HepG2 (cell line): ENCODE data around the gene DPYD. TPM values are rescaled to one million over a fixed set of nuclear protein-coding genes. Genes with fewer than 3 reads are reported as not detected.
A peak's percentile ranks its signal among the peaks of the same experiment; 100 is the strongest.

Experiments used
- ATAC-seq: fragments of 200-7000 bp; cut with Tn5 transposase; 3 replicates; pipeline ENCODE4 v1.9.1; 2020; ENCODE audit warnings: mild to moderate bottlenecking, moderate library complexity
- BruUV-seq: library from RNA; stranded (reverse); fragments of 400-500 nt; replicated peaks from 2 replicates; lab custom pipeline; 2021; lab: Mats Ljungman, UMichigan
- CTCF ChIA-PET: fragments of 300-600 bp; formaldehyde crosslinking; extraction: SDS; loops from one replicate; lab custom pipeline; 2021; ENCODE audit warnings: low total read pairs, inconsistent platforms, low intra/inter-chr PET ratio; lab: Yijun Ruan, JAX
- POLR2A ChIA-PET: fragments of 350-600 bp; sonication (Branson Sonifier 250); formaldehyde crosslinking; loops from one replicate; lab custom pipeline; 2020; ENCODE audit warnings: antibody characterized with exemption, inconsistent platforms; lab: Yijun Ruan, JAX
- DNase-seq: peaks from one replicate; pipeline ENCODE4 v3.0.0-alpha.2; 2015; ENCODE audit warnings: low spot score
- FAIRE-seq: peaks from 3 replicates; lab custom pipeline; 2011; peaks lifted over from hg19 to GRCh38; lab: Jason Lieb, UNC
- H2AFZ ChIP-seq: one replicate; pipeline ENCODE4 v1.6.1; 2011; ENCODE audit warnings: low read length, inconsistent platforms
- H3K27ac ChIP-seq: fragments of 300-600 bp; 3 replicates; pipeline ENCODE4 v1.8.0; 2011; ENCODE audit warnings: mixed run types, mild to moderate bottlenecking, mixed read lengths, low read length, inconsistent platforms; ENCODE audit not compliant: insufficient read depth; ENCODE audit errors: extremely low read length
- H3K27me3 ChIP-seq, 2 experiments: fragments of 200-600 bp in 1 of 2; 2 replicates in 1 of 2; 3 replicates in 1 of 2; pipeline versions ENCODE4 v1.6.0 to v1.8.0; 2011; ENCODE audit warnings: low read length in 2 of 2, mild to moderate bottlenecking in 2 of 2, moderate library complexity in 2 of 2, inconsistent platforms in 1 of 2; ENCODE audit not compliant: insufficient read depth in 2 of 2, control insufficient read depth in 1 of 2
- H3K36me3 ChIP-seq, 2 experiments: fragments of 200-600 bp in 1 of 2; replicated peaks in 1 of 2; 2 replicates in 1 of 2; 3 replicates in 1 of 2; pipeline versions ENCODE4 v1.5.1 to v1.8.0; 2011; ENCODE audit warnings: low read length in 2 of 2, inconsistent platforms in 1 of 2; ENCODE audit not compliant: insufficient read depth in 2 of 2, control insufficient read depth in 1 of 2
- H3K4me1 ChIP-seq: 2 replicates; pipeline ENCODE4 v1.5.1; 2012; ENCODE audit warnings: low read length, inconsistent platforms; ENCODE audit not compliant: insufficient read depth
- H3K4me2 ChIP-seq: 2 replicates; pipeline ENCODE4 v1.6.0; 2011; ENCODE audit warnings: low read depth, low read length, inconsistent platforms
- H3K4me3 ChIP-seq, 3 experiments: fragments of 200-600 bp in 1 of 3; sonication (generic), shearing (Covaris generic) in 1 of 3; replicated peaks in 1 of 3; 2 replicates each; pipeline ENCODE4 v1.5.1; 2011 to 2016; ENCODE audit warnings: low read length in 3 of 3, inconsistent platforms in 2 of 3, low read depth in 2 of 3, mild to moderate bottlenecking in 2 of 3, control low read depth in 1 of 3, mixed read lengths in 1 of 3; ENCODE audit not compliant: insufficient read depth in 1 of 3
- H3K79me2 ChIP-seq: one replicate; pipeline ENCODE4 v1.6.1; 2011; ENCODE audit warnings: low read length, inconsistent platforms; ENCODE audit not compliant: insufficient read depth
- H3K9ac ChIP-seq: 2 replicates; pipeline ENCODE4 v1.6.0; 2011; ENCODE audit warnings: mild to moderate bottlenecking, low read depth, low read length, inconsistent platforms; ENCODE audit not compliant: insufficient read depth
- H3K9me3 ChIP-seq: 2 replicates; pipeline ENCODE4 v1.5.1; 2012; ENCODE audit warnings: mild to moderate bottlenecking, low read length
- H4K20me1 ChIP-seq: 2 replicates; pipeline ENCODE4 v1.6.0; 2011; ENCODE audit warnings: inconsistent platforms, mild to moderate bottlenecking, low read length, moderate library complexity; ENCODE audit not compliant: insufficient read depth
- KDM6A ChIP-seq: IDR thresholded peaks from 2 replicates; pipeline ENCODE4 v1.6.1; 2016; ENCODE audit warnings: low read depth
- KLF6 ChIP-seq: IDR thresholded peaks from 2 replicates; pipeline ENCODE4 v1.8.0; 2016; ENCODE audit warnings: missing biosample characterization, missing genetic modification reagents
- NFKB2 ChIP-seq: sonication (generic); formaldehyde crosslinking; IDR thresholded peaks from 2 replicates; pipeline ENCODE4 v1.4.0; 2020; ENCODE audit warnings: missing genetic modification reagents, borderline replicate concordance
- NFRKB ChIP-seq: fragments of 450-650 bp; IDR thresholded peaks from 2 replicates; pipeline ENCODE4 v1.6.1; 2017
- NR3C1 ChIP-seq: sonication (generic); formaldehyde crosslinking; IDR thresholded peaks from 2 replicates; pipeline ENCODE4 v1.4.0; 2020; ENCODE audit warnings: missing genetic modification reagents
- RBM39 ChIP-seq: fragments of 200-400 bp; formaldehyde crosslinking; IDR thresholded peaks from one replicate; pipeline ENCODE4 v1.6.1; 2018; ENCODE audit warnings: antibody characterized with exemption, mild to moderate bottlenecking, low read depth, low read length; ENCODE audit not compliant: poor library complexity, severe bottlenecking
- SIX1 ChIP-seq: sonication (generic); formaldehyde crosslinking; IDR thresholded peaks from 2 replicates; pipeline ENCODE4 v1.4.0; 2020; ENCODE audit warnings: missing genetic modification reagents, borderline replicate concordance
- SP140L ChIP-seq: sonication (generic); formaldehyde crosslinking; IDR thresholded peaks from 2 replicates; pipeline ENCODE4 v1.4.0; 2020; ENCODE audit warnings: missing genetic modification reagents, borderline replicate concordance
- SUZ12 ChIP-seq: fragments of 150-350 bp; IDR thresholded peaks from 2 replicates; pipeline ENCODE4 v1.6.1; 2014; ENCODE audit warnings: low read depth, low read length
- ZFP1 ChIP-seq: IDR thresholded peaks from 2 replicates; pipeline ENCODE4 v1.6.1; 2016
- ZNF12 ChIP-seq: sonication (generic); formaldehyde crosslinking; IDR thresholded peaks from 2 replicates; pipeline ENCODE4 v1.5.0; 2020; ENCODE audit warnings: missing genetic modification reagents
- ZNF224 ChIP-seq: sonication (generic); formaldehyde crosslinking; IDR thresholded peaks from 2 replicates; pipeline ENCODE4 v1.5.0; 2020; ENCODE audit warnings: mild to moderate bottlenecking, missing genetic modification reagents
- WGBS: methylation state at CpG from one replicate; pipeline ENCODE4 v1.1.6; 2017; ENCODE audit warnings: low lambda C conversion rate; 5-methylcytosine and 5-hydroxymethylcytosine counted together
- in situ Hi-C: cut with HindIII; loops from 2 replicates; pipeline ENCODE4 v1.10.0; 2017; ENCODE audit warnings: low pct_unique_long_range_greater_than_20kb; ENCODE audit not compliant: extremely low pct_ligation_motif_present
- intact Hi-C: fragments of 100-400 bp; cut with micrococcal nuclease; formaldehyde crosslinking; loops from one replicate; pipeline ENCODE4 v1.10.0; 2022; ENCODE audit not compliant: unreplicated experiment
- polyA plus RNA-seq, 8 experiments: library from polyadenylated mRNA; depleted of rRNA in 3 of 8; stranded (reverse) in 7 of 8; unstranded in 1 of 8; fragments of >200 nt; fragmentation: Illumina TruSeq in 4 of 8; extraction: Trizol in 4 of 8; gene quantifications; 2 replicates each; pipeline versions ENCODE4 v1.2.1 to v1.2.3, GENCODE V29; 2011 to 2016; ENCODE audit warnings: low read depth in 4 of 8, missing spikeins in 1 of 8, mixed read lengths in 1 of 8; ENCODE audit not compliant: insufficient read depth in 1 of 8
- total RNA-seq, 5 experiments: library from RNA; depleted of rRNA; stranded (reverse); fragments of >200 nt; fragmentation: Illumina TruSeq; extraction: Trizol; gene quantifications; 2 replicates each; pipeline ENCODE4 v1.2.3, GENCODE V29; 2016; ENCODE audit warnings: low read depth in 1 of 5
- TF ChIP-seq, protein P1 (sequence below): sonication (generic); formaldehyde crosslinking; IDR thresholded peaks from 2 replicates; pipeline ENCODE4 v1.8.1; 2022; ENCODE audit warnings: mild to moderate bottlenecking, missing genetic modification reagents
- TF ChIP-seq, protein P2 (sequence below): sonication (generic); formaldehyde crosslinking; IDR thresholded peaks from 2 replicates; pipeline ENCODE4 v1.5.1; 2020; ENCODE audit warnings: mild to moderate bottlenecking, missing genetic modification reagents, borderline replicate concordance
- TF ChIP-seq, protein P3 (sequence below): sonication (generic); formaldehyde crosslinking; conservative IDR thresholded peaks from 2 replicates; pipeline ENCODE4 v1.8.1; 2023; ENCODE audit warnings: missing genetic modification reagents
- TF ChIP-seq, protein P4 (sequence below): sonication (generic); formaldehyde crosslinking; IDR thresholded peaks from 2 replicates; pipeline ENCODE4 v1.5.0; 2020; ENCODE audit warnings: mild to moderate bottlenecking, missing genetic modification reagents

DPYD gene
- total and polyA plus RNA-seq, 2 of the 13 experiments (the other 11 are each of a cell fraction or from before 2014, with no cell fraction given): 1.3 to 3.4 TPM

DNA sequence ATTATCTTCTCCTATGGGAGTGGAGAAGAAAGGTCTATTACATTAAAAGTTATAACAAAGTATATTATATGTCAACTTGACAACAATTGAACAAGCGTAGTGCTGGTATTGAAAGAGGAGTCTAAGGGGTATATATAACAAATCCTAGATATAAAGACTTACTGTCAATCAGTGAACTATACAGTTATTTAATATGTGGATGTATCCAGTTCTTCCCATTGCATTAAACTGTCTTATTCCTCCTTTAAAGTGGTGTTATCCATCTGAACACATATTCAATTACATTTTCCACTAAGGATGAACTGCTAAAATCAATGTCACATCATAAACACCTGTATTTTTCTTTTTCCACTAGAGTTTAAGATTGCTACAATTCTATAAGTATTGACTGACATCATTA is 438.8 kb downstream of the DPYD start (continued):
- no peak for TF ChIP-seq KLF6 (CRISPR knock-in tag)
- no peak for TF ChIP-seq NFKB2
- no peak for TF ChIP-seq SP140L (CRISPR knock-in tag)

DNA sequence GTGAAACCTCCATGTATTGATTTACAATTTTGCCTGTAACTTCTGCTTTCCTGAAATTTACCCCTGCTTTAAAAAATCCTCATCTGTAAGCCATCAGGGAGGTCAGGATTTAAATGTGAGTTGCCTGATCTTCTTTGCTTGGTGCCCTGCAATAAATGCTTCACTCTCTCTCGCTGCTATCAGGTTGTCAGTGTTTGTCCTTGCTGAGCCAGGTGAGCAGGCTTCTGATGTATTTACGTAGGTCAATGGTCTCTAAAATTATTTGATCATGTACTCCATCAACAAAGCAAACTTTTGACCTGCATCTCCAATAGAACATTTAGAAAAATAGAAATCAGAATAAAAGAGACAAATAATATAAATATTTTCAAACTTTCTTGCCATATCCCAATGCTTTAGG is 453.4 kb downstream of the DPYD start:
- no peak for DNase-seq
- Histone ChIP-seq H3K79me2 (no peaks in the 10 kb centered on the region), H3K27me3 (no peaks in the 10 kb centered on the region), H4K20me1 (no peaks in the 10 kb centered on the region), H3K36me3 (no peaks in the 10 kb centered on the region), H3K9ac (no peak overlapping the region), H3K4me1 (0 out of 2 replicates have a peak, but pooled peaks cover 5% of the 10 kb centered on the region), H3K4me3 (0 out of 6 replicates have a peak overlapping the region, but pooled peaks of 1 of the 3 experiments have one; percentile 26), H3K27ac (peak overlapping the region; percentile 32), H3K4me2 (peak overlapping the region; percentile 13), H3K9me3 (peaks cover 54% of the 10 kb centered on the region; the same call in 1 of the 2 replicates), H2AFZ (peak overlapping the region; percentile 44)
- 15% methylated on average over 2 of the region's 2 CpGs for WGBS
- intact Hi-C loops (no loop called here), in situ Hi-C loops (no loop called here)
- CTCF ChIA-PET: no interaction called here
- no TSS peak for BruUV-seq
- POLR2A ChIA-PET: no interaction called here
- no peak for ATAC-seq
- no peak for FAIRE-seq
- TF ChIP-seq, protein P1, sequence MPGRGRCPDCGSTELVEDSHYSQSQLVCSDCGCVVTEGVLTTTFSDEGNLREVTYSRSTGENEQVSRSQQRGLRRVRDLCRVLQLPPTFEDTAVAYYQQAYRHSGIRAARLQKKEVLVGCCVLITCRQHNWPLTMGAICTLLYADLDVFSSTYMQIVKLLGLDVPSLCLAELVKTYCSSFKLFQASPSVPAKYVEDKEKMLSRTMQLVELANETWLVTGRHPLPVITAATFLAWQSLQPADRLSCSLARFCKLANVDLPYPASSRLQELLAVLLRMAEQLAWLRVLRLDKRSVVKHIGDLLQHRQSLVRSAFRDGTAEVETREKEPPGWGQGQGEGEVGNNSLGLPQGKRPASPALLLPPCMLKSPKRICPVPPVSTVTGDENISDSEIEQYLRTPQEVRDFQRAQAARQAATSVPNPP (CRISPR knock-in tag): no peak
- TF ChIP-seq RBM39 (no peak), SIX1 (CRISPR knock-in tag) (no peak), ZFP1 (no peak), SUZ12 (no peak), ZNF12 (CRISPR knock-in tag) (no peak), NR3C1 (no peak), ZNF224 (CRISPR knock-in tag) (no peak), KDM6A (CRISPR knock-in tag) (no peak), NFRKB (no peak)
- TF ChIP-seq, protein P2, sequence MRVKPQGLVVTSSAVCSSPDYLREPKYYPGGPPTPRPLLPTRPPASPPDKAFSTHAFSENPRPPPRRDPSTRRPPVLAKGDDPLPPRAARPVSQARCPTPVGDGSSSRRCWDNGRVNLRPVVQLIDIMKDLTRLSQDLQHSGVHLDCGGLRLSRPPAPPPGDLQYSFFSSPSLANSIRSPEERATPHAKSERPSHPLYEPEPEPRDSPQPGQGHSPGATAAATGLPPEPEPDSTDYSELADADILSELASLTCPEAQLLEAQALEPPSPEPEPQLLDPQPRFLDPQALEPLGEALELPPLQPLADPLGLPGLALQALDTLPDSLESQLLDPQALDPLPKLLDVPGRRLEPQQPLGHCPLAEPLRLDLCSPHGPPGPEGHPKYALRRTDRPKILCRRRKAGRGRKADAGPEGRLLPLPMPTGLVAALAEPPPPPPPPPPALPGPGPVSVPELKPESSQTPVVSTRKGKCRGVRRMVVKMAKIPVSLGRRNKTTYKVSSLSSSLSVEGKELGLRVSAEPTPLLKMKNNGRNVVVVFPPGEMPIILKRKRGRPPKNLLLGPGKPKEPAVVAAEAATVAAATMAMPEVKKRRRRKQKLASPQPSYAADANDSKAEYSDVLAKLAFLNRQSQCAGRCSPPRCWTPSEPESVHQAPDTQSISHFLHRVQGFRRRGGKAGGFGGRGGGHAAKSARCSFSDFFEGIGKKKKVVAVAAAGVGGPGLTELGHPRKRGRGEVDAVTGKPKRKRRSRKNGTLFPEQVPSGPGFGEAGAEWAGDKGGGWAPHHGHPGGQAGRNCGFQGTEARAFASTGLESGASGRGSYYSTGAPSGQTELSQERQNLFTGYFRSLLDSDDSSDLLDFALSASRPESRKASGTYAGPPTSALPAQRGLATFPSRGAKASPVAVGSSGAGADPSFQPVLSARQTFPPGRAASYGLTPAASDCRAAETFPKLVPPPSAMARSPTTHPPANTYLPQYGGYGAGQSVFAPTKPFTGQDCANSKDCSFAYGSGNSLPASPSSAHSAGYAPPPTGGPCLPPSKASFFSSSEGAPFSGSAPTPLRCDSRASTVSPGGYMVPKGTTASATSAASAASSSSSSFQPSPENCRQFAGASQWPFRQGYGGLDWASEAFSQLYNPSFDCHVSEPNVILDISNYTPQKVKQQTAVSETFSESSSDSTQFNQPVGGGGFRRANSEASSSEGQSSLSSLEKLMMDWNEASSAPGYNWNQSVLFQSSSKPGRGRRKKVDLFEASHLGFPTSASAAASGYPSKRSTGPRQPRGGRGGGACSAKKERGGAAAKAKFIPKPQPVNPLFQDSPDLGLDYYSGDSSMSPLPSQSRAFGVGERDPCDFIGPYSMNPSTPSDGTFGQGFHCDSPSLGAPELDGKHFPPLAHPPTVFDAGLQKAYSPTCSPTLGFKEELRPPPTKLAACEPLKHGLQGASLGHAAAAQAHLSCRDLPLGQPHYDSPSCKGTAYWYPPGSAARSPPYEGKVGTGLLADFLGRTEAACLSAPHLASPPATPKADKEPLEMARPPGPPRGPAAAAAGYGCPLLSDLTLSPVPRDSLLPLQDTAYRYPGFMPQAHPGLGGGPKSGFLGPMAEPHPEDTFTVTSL: no peak
- TF ChIP-seq, protein P3, sequence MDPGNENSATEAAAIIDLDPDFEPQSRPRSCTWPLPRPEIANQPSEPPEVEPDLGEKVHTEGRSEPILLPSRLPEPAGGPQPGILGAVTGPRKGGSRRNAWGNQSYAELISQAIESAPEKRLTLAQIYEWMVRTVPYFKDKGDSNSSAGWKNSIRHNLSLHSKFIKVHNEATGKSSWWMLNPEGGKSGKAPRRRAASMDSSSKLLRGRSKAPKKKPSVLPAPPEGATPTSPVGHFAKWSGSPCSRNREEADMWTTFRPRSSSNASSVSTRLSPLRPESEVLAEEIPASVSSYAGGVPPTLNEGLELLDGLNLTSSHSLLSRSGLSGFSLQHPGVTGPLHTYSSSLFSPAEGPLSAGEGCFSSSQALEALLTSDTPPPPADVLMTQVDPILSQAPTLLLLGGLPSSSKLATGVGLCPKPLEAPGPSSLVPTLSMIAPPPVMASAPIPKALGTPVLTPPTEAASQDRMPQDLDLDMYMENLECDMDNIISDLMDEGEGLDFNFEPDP (CRISPR knock-in tag): no peak
- TF ChIP-seq, protein P4, sequence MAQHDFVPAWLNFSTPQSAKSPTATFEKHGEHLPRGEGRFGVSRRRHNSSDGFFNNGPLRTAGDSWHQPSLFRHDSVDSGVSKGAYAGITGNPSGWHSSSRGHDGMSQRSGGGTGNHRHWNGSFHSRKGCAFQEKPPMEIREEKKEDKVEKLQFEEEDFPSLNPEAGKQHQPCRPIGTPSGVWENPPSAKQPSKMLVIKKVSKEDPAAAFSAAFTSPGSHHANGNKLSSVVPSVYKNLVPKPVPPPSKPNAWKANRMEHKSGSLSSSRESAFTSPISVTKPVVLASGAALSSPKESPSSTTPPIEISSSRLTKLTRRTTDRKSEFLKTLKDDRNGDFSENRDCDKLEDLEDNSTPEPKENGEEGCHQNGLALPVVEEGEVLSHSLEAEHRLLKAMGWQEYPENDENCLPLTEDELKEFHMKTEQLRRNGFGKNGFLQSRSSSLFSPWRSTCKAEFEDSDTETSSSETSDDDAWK (CRISPR knock-in tag): no peak
